Natural killer cell (primary cell): Measurements from ENCODE around the gene FAM171A1. TPM values are rescaled to one million over a fixed set of nuclear protein-coding genes. Genes with fewer than 3 reads are reported as not detected.

ENCODE experiments used
- ATAC-seq, 3 donors: fragments of 150-1000 bp in 2 of 3; fragments of 200-7000 bp in 1 of 3; cut with Tn5 transposase; 1 replicate in 1 of 3; 2 replicates in 2 of 3; pipeline ENCODE4 v1.10.0; 2021; ENCODE audit warnings: mild to moderate bottlenecking in 2 of 3, moderate library complexity in 2 of 3
- DNase-seq, 2 donors: peaks; one replicate each; pipeline versions ENCODE4 v3.0.0 to v3.0.0-alpha.2; 2013 to 2021; ENCODE audit warnings: mixed read lengths in 1 of 2
- H3K27ac ChIP-seq: one replicate; pipeline ENCODE4 v1.5.1; 2013; ENCODE audit warnings: mild to moderate bottlenecking, low read length
- H3K27me3 ChIP-seq: one replicate; pipeline ENCODE4 v1.6.1; 2013; ENCODE audit warnings: low read length; ENCODE audit not compliant: control insufficient read depth, insufficient read depth
- H3K36me3 ChIP-seq: one replicate; pipeline ENCODE4 v1.6.1; 2013; ENCODE audit warnings: low read length; ENCODE audit not compliant: control insufficient read depth, insufficient read depth
- H3K4me1 ChIP-seq: one replicate; pipeline ENCODE4 v1.6.1; 2013; ENCODE audit warnings: low read length; ENCODE audit not compliant: control insufficient read depth, insufficient read depth
- H3K4me3 ChIP-seq: one replicate; pipeline ENCODE4 v1.5.1; 2013; ENCODE audit warnings: low read length
- H3K9me3 ChIP-seq: one replicate; pipeline ENCODE4 v1.6.1; 2013; ENCODE audit warnings: low read length; ENCODE audit not compliant: control insufficient read depth, insufficient read depth
- H3K27ac Mint-ChIP-seq, 2 donors: one replicate each; pipeline ENCODE4 v1.8.0; 2022; ENCODE audit warnings: mild to moderate bottlenecking in 2 of 2, mixed read lengths in 2 of 2, moderate library complexity in 1 of 2
- H3K27me3 Mint-ChIP-seq, 2 donors: one replicate each; pipeline ENCODE4 v1.8.0; 2022; ENCODE audit warnings: low read depth in 2 of 2, mixed read lengths in 2 of 2
- H3K36me3 Mint-ChIP-seq: one replicate; pipeline ENCODE4 v1.8.0; 2022; ENCODE audit warnings: mixed read lengths
- H3K4me1 Mint-ChIP-seq, 2 donors: one replicate each; pipeline ENCODE4 v1.8.0; 2022; ENCODE audit warnings: mixed read lengths in 2 of 2
- H3K4me3 Mint-ChIP-seq: one replicate; pipeline ENCODE4 v1.8.0; 2022; ENCODE audit warnings: mild to moderate bottlenecking, moderate library complexity, mixed read lengths
- H3K9me3 Mint-ChIP-seq, 2 donors: one replicate each; pipeline ENCODE4 v1.8.0; 2022; ENCODE audit warnings: mixed read lengths in 2 of 2
- CTCF ChIP-seq: fragments of 200-600 bp; IDR thresholded peaks from one replicate; pipeline ENCODE4 v1.8.0; 2022; ENCODE audit warnings: antibody characterized with exemption
- WGBS: methylation state at CpG from one replicate; pipeline ENCODE4 v1.1.7; 2013; ENCODE audit warnings: missing lambda C conversion rate; ENCODE audit not compliant: insufficient coverage; 5-methylcytosine and 5-hydroxymethylcytosine counted together
- intact Hi-C: fragments of 100-400 bp; cut with micrococcal nuclease; formaldehyde crosslinking; loops from one replicate; pipeline ENCODE4 v1.14.2; 2022
- total RNA-seq, 4 donors: library from RNA; stranded (reverse); fragments of 120-200 nt in 1 of 4; gene quantifications; one replicate each; pipeline versions ENCODE4 v1.2.3 to v1.2.4, GENCODE V29; 2013 to 2022

Gene FAM171A1
- total RNA-seq, 3 donors from 2014 or later (not counting 1 experiment from before 2014, with no cell fraction given): 0.99 to 2.3 (median 1.6) TPM

GRCh38 chr10:15259136-15259535, 112.0 kb downstream of the FAM171A1 start:
- WGBS: 88% methylated on average over 2 of the region's 2 CpGs
- intact Hi-C loops: no loop called here
- Histone ChIP-seq H3K27me3 (peaks cover 2% of the 10 kb centered on the region), H3K9me3 (no peaks in the 10 kb centered on the region), H3K27ac (no peak overlapping the region), H3K4me1 (peaks cover 8% of the 10 kb centered on the region), H3K36me3 (no peaks in the 10 kb centered on the region), H3K4me3 (no peak overlapping the region)
- Mint-ChIP-seq H3K36me3 (no peaks in the 10 kb centered on the region), H3K4me3 (no peak overlapping the region), H3K4me1 (peaks cover 5 to 7% of the 10 kb centered on the region in 2 donors), H3K27ac (no peak overlapping the region), H3K9me3 (no peaks in the 10 kb centered on the region), H3K27me3 (peaks cover 6% of the 10 kb centered on the region in 2 donors)
- TF ChIP-seq CTCF: no peak
- DNase-seq: no peak
- ATAC-seq: no peak

DNA sequence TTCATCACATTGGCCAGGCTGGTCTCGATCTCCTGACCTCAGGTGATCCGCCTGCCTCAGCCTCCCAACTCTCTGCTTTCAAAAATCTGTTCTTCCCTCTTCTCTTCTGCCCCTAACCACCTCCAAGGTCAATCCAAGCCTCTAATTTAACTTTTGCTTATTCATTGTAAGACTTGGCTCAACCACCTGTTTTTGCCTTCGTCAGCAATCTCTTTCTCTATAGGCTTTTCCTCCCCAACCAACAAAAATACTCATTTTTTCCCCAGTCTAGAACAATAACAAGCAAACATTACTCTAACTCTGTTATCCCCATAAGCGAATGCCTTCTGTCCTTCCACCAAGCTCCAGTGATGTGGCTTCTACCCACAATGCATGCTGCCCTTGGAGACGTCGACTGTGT, 112.8 kb downstream of the FAM171A1 start:
- ATAC-seq (no peak), DNase-seq (no peak)
- Mint-ChIP-seq H3K9me3 (no peaks in the 10 kb centered on the region), H3K27ac (no peak overlapping the region), H3K27me3 (peaks cover 6% of the 10 kb centered on the region in 2 donors), H3K4me1 (peaks cover 7 to 9% of the 10 kb centered on the region in 2 donors), H3K4me3 (no peak overlapping the region), H3K36me3 (no peaks in the 10 kb centered on the region)
- Histone ChIP-seq H3K27me3 (peaks cover 2% of the 10 kb centered on the region), H3K9me3 (no peaks in the 10 kb centered on the region), H3K36me3 (no peaks in the 10 kb centered on the region), H3K27ac (no peak overlapping the region), H3K4me1 (peaks cover 14% of the 10 kb centered on the region), H3K4me3 (no peak overlapping the region)
- WGBS: 83% methylated on average over 6 of the region's 6 CpGs
- TF ChIP-seq CTCF: no peak
- intact Hi-C loops: no loop called here

DNA sequence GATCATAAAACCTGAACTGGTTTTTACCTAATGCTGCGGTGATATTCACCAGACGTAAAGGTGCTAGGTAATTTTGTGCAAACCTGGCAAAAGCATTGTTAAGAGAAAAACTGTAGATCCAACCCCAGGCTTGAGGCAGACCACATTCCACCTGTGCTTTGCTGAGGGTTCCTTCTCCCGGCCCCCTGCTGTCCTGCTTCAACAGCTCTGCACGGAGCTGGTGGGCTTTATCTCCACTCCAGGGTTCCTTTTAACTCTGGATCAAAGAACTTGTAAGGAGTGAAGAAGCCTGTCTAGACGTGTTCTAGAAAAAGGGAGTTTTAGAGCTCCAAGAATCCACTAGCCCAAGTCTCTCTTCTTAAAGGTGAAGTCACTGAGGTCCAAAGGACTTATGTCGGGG, 115.1 kb downstream of the FAM171A1 start:
- peaks cover 6% of the 10 kb centered on the region in 2 donors for H3K27me3 Mint-ChIP-seq
- no peaks in the 10 kb centered on the region for H3K36me3 ChIP-seq
- no peaks in the 10 kb centered on the region for H3K36me3 Mint-ChIP-seq
- H3K27me3 ChIP-seq: no peaks in the 10 kb centered on the region
- ATAC-seq (no peak), DNase-seq (no peak)
- H3K4me1 Mint-ChIP-seq: peaks cover 7 to 11% of the 10 kb centered on the region in 2 donors
- H3K9me3 Mint-ChIP-seq: no peaks in the 10 kb centered on the region
- no peak overlapping the region for H3K27ac ChIP-seq
- no peak overlapping the region for H3K27ac Mint-ChIP-seq
- 88% methylated on average over 6 of the region's 6 CpGs for WGBS
- H3K9me3 ChIP-seq: no peaks in the 10 kb centered on the region
- no peak overlapping the region for H3K4me3 Mint-ChIP-seq
- H3K4me3 ChIP-seq: no peak overlapping the region
- H3K4me1 ChIP-seq: peaks cover 14% of the 10 kb centered on the region
- intact Hi-C loops: no loop called here
- no peak for TF ChIP-seq CTCF
